Measurements from ENCODE around the gene CPXM2. TPM values are rescaled to one million over a fixed set of nuclear protein-coding genes. Genes with fewer than 3 reads are reported as not detected.

Gene CPXM2
- total RNA-seq, 1 experiment from 2014 or later: not detected

DNA sequence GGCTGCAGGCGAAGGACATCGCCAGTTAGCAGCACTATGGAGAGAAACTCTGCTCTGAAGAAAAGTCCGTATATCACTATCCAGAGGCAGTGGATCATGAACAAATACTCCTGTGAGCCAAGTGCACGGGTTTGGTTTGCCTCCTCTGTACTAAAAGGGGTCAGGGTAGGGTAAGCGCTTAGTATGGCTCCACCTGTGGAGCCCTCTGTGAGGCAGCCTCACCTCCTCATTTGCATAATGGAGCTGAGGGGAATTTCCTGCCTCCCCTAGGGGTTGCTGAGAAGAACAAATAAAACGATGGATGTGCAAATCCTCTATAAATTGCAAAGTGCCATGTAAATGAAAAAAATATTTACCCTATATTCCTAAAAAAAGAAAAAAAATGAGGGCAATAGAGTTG lies 162.1 kb downstream of the CPXM2 start:
- in situ Hi-C loops (cut with HindIII; ENCODE audit: low sequenced_read_pairs): no loop called here

GRCh38 chr10:123726836-123727235 lies 164.8 kb downstream of the CPXM2 start:
- DNase-seq (ENCODE audit: low spot score): peak; percentile 74
- in situ Hi-C loops (cut with HindIII; ENCODE audit: low sequenced_read_pairs): no loop called here

More for the DNA sequence above, 162.1 kb downstream of the CPXM2 start:
- DNase-seq (ENCODE audit: low spot score): no peak

GRCh38 chr10:123726381-123726780 lies 165.2 kb downstream of the CPXM2 start:
- in situ Hi-C loops (cut with HindIII; ENCODE audit: low sequenced_read_pairs): no loop called here

DNA sequence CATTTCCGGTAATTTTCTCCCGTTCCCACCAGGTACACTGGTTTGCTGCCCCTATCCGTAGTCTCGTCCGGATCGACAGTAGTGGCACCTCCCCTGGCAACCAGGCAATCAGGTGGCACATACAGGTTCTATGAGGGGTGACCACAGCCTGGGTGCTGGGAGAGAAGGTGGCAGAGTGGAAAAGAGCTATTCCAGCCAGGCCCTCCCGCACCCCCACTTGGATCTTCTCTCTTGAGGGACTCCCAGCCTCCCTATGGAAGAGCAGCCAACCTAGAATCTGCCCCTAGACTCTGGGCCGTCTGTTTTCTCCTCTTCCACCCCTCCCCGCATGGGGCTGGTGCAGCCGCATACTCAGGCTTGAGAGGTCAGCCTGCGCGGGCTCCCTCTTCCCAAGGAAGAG lies 166.9 kb downstream of the CPXM2 start:
- in situ Hi-C loops (cut with HindIII; ENCODE audit: low sequenced_read_pairs): no loop called here
- DNase-seq (ENCODE audit: low spot score): no peak

More at GRCh38 chr10:123726381-123726780, 165.2 kb downstream of the CPXM2 start:
- DNase-seq (ENCODE audit: low spot score): peak; percentile 62

DNA sequence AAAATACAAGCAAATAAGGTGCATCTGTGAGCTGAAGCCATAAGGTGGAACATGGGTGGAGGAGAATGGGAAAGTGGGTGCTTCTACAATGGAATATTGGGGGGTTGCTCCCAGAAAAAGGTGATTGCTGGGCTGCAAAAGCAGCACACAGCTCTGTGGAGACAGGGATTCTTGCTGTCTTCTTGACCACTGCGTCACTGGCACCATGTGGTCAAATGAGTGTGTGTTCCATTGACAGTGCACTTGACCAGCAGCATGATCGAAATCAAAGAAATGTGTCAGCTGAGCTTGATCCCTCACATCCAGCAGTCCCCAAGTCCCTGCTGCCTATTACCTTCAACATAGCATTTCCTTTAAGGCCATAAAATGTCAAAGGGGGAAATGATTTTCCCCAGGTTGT lies 169.3 kb downstream of the CPXM2 start:
- in situ Hi-C loops (cut with HindIII; ENCODE audit: low sequenced_read_pairs): no loop called here
- no peak for DNase-seq (ENCODE audit: low spot score)

GRCh38 chr10:123721441-123722049 lies 170.1 kb downstream of the CPXM2 start:
- in situ Hi-C loops (cut with HindIII; ENCODE audit: low sequenced_read_pairs): no loop called here
- DNase-seq (ENCODE audit: low spot score): peak; percentile 85

GRCh38 chr10:123720536-123720935 lies 171.1 kb downstream of the CPXM2 start:
- in situ Hi-C loops (cut with HindIII; ENCODE audit: low sequenced_read_pairs): no loop called here
- DNase-seq (ENCODE audit: low spot score): no peak

GRCh38 chr10:123718544-123719060 lies 173.0 kb downstream of the CPXM2 start:
- no peak for DNase-seq (ENCODE audit: low spot score)
- in situ Hi-C loops (cut with HindIII; ENCODE audit: low sequenced_read_pairs): no loop called here

DNA sequence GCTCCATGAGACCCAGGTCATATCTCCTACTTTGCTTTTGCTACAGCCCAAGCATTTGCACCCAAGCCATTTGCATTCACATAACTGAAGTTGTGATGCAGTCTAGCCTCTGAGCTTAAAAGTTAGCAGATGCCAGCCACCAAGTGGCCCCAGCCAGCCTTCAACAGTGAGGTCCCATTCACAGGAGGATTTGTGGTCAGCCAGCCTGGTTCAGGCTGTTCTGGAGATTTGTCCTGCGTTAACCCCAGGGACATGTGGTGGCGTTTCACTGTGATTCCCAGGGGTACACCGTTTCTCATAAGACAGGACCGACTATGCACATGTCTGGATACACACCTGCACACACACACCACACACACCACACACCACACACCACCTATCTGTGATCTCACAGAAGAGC lies 174.3 kb downstream of the CPXM2 start:
- in situ Hi-C loops (cut with HindIII; ENCODE audit: low sequenced_read_pairs): no loop called here
- no peak for DNase-seq (ENCODE audit: low spot score)

- in situ Hi-C loops (cut with HindIII; ENCODE audit: low sequenced_read_pairs): no loop called here
- DNase-seq (ENCODE audit: low spot score): no peak
Observed at GRCh38 chr10:123715546-123715945, 176.1 kb downstream of the CPXM2 start.

- no peak for DNase-seq (ENCODE audit: low spot score)
- in situ Hi-C loops (cut with HindIII; ENCODE audit: low sequenced_read_pairs): no loop called here
Observed at GRCh38 chr10:123706236-123706635, 185.4 kb downstream of the CPXM2 start.

DNA sequence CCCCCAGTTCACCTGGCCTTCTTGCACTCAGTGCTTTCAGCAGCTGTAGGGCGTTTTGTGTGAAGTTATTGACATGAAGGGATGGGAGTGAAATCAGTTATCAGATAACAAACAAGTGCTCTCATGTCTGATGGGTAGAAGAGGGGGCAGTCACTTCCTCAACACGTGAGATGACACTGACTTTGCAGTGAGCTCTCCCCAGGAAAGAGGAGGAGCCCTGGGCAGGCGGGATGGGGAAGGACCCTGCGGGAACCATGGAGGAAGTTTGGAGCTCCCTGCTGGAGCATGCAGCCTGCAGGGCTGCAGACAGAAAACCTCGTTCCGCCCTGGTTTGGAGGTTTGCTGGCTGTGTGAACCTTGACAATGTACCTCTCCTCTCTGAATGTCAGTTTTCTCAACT lies 186.8 kb downstream of the CPXM2 start:
- DNase-seq (ENCODE audit: low spot score): no peak
- in situ Hi-C loops (cut with HindIII; ENCODE audit: low sequenced_read_pairs): no loop called here

- in situ Hi-C loops (cut with HindIII; ENCODE audit: low sequenced_read_pairs): no loop called here
- DNase-seq (ENCODE audit: low spot score): no peak
Observed at GRCh38 chr10:123704076-123704475, 187.5 kb downstream of the CPXM2 start.

- DNase-seq (ENCODE audit: low spot score): no peak
- in situ Hi-C loops (cut with HindIII; ENCODE audit: low sequenced_read_pairs): no loop called here
Observed at GRCh38 chr10:123703195-123703790, 188.3 kb downstream of the CPXM2 start.

Other genes starting within 250 kb of the CPXM2 start
- gene GPR26, start 225.5 kb downstream of the CPXM2 start, total RNA-seq (2014; rRNA removed; shearing (Covaris generic)): not detected in 2 replicates
- gene CHST15, start 201.8 kb upstream of the CPXM2 start, total RNA-seq (2014; rRNA removed; shearing (Covaris generic)): not detected in 2 replicates